Tibial nerve (tissue), 4 donors: ENCODE data around the gene LRCH4. TPM values are rescaled to one million over a fixed set of nuclear protein-coding genes. Genes with fewer than 3 reads are reported as not detected.

Source experiments
- DNase-seq, 2 donors: peaks; one replicate each; pipeline ENCODE4 v3.0.0-alpha.2; 2019; ENCODE audit warnings: low spot score in 2 of 2
- H3K27ac ChIP-seq, 4 donors: fragments of 200-600 bp; sonication (generic) in 3 of 4; one replicate each; pipeline ENCODE4 v1.5.1; 2017 to 2019; ENCODE audit warnings: mild to moderate bottlenecking in 1 of 4
- H3K27me3 ChIP-seq, 2 donors: fragments of 200-600 bp; sonication (generic) in 1 of 2; one replicate each; pipeline versions ENCODE4 v1.5.1 to v1.6.0; 2017 to 2019
- H3K36me3 ChIP-seq, 3 donors: fragments of 200-600 bp; sonication (generic); one replicate each; pipeline ENCODE4 v1.5.1; 2018 to 2019
- H3K4me1 ChIP-seq, 4 donors: fragments of 200-600 bp; sonication (generic) in 3 of 4; one replicate each; pipeline ENCODE4 v1.5.1; 2017 to 2019
- H3K4me3 ChIP-seq, 4 donors: fragments of 200-600 bp; sonication (generic) in 3 of 4; one replicate each; pipeline ENCODE4 v1.5.1; 2017 to 2019; ENCODE audit warnings: mild to moderate bottlenecking in 1 of 4, moderate library complexity in 1 of 4
- H3K9me3 ChIP-seq, 4 donors: fragments of 200-600 bp; sonication (generic) in 3 of 4; one replicate each; pipeline ENCODE4 v1.5.1; 2017 to 2019
- CTCF ChIP-seq, 5 experiments: fragments of 200-600 bp in 3 of 5; fragments of 450-650 bp in 2 of 5; sonication (generic) in 3 of 5; IDR thresholded peaks; one replicate each; pipeline ENCODE4 v1.5.1; 2016 to 2019; ENCODE audit warnings: antibody characterized with exemption in 5 of 5, mild to moderate bottlenecking in 3 of 5, moderate library complexity in 2 of 5
- EP300 ChIP-seq, 2 donors: sonication (generic); formaldehyde crosslinking; IDR thresholded peaks; one replicate each; pipeline ENCODE4 v1.6.1; 2017; ENCODE audit warnings: antibody characterized with exemption in 2 of 2, mild to moderate bottlenecking in 1 of 2
- POLR2A ChIP-seq, 2 donors: fragments of 450-650 bp; IDR thresholded peaks; one replicate each; pipeline ENCODE4 v1.6.1; 2017; ENCODE audit warnings: antibody characterized with exemption in 2 of 2, mild to moderate bottlenecking in 2 of 2, moderate library complexity in 2 of 2
- WGBS, 2 donors: methylation state at CpG; one replicate each; pipeline ENCODE4 v1.1.5; 2018; 5-methylcytosine and 5-hydroxymethylcytosine counted together
- total RNA-seq, 4 donors: library from RNA; depleted of rRNA; stranded (reverse); fragments of >200 nt; gene quantifications; one replicate each; pipeline ENCODE4 v1.1.0, GENCODE V29; 2016

Gene LRCH4
- total RNA-seq, 4 donors from 2014 or later, result 135 to 174 (median 170) TPM

GRCh38 chr7:100604976-100605911 lies 19.3 kb upstream of the LRCH4 start:
- 8 to 14% methylated on average over 49 to 56 of the region's 68 CpGs for WGBS, 2 donors

GRCh38 chr7:100604028-100604975 lies 18.4 kb upstream of the LRCH4 start:
- H3K27ac ChIP-seq, result peak overlapping the region; percentile 70 to 91 (median 86)
- peaks cover 0 to 4% (median 0%) of the 10 kb centered on the region in 3 donors for H3K36me3 ChIP-seq
- TF ChIP-seq POLR2A (IDR thresholded peaks at IDR 0.05), result peak; percentile 35 to 71
- peak; percentile 34 to 75 (median 47) for TF ChIP-seq CTCF (IDR thresholded peaks at IDR 0.05)
- TF ChIP-seq EP300 (IDR thresholded peaks at IDR 0.05), result peak in 1 of 2 donors; percentile 61
- no peaks in the 10 kb centered on the region for H3K27me3 ChIP-seq
- peaks cover 0 to 66% (median 8%) of the 10 kb centered on the region in 4 donors for H3K4me1 ChIP-seq
- no peaks in the 10 kb centered on the region for H3K9me3 ChIP-seq
- peak; percentile 50 to 57 for DNase-seq
- WGBS, 2 donors, result 1% methylated on average over 17 to 49 of the region's 70 CpGs
- peak overlapping the region; percentile 60 to 85 (median 74) for H3K4me3 ChIP-seq

More at GRCh38 chr7:100604976-100605911, 19.3 kb upstream of the LRCH4 start:
- peak overlapping the region; percentile 70 to 91 (median 86) for H3K27ac ChIP-seq
- peaks cover 0 to 58% (median 8%) of the 10 kb centered on the region in 4 donors for H3K4me1 ChIP-seq
- TF ChIP-seq EP300 (IDR thresholded peaks at IDR 0.05) (no peak), POLR2A (IDR thresholded peaks at IDR 0.05) (no peak), CTCF (IDR thresholded peaks at IDR 0.05) (no peak)
- no peaks in the 10 kb centered on the region for H3K9me3 ChIP-seq
- H3K36me3 ChIP-seq, result peaks cover 0 to 4% (median 0%) of the 10 kb centered on the region in 3 donors
- peak overlapping the region; percentile 60 to 85 (median 74) for H3K4me3 ChIP-seq
- DNase-seq, result no peak
- H3K27me3 ChIP-seq, result no peaks in the 10 kb centered on the region

GRCh38 chr7:100603726-100604027 lies 17.7 kb upstream of the LRCH4 start:
- no peak for DNase-seq
- peak overlapping the region; percentile 60 to 85 (median 74) for H3K4me3 ChIP-seq
- no peaks in the 10 kb centered on the region for H3K9me3 ChIP-seq
- H3K36me3 ChIP-seq, result peaks cover 0 to 4% (median 0%) of the 10 kb centered on the region in 3 donors
- H3K27ac ChIP-seq, result peak overlapping the region; percentile 70 to 91 (median 86)
- no peaks in the 10 kb centered on the region for H3K27me3 ChIP-seq
- WGBS, 2 donors, result 8 to 9% methylated on average over 7 to 9 of the region's 10 CpGs
- H3K4me1 ChIP-seq, result peaks cover 0 to 66% (median 8%) of the 10 kb centered on the region in 4 donors
- TF ChIP-seq CTCF (IDR thresholded peaks at IDR 0.05) (no peak), EP300 (IDR thresholded peaks at IDR 0.05) (no peak), POLR2A (IDR thresholded peaks at IDR 0.05) (no peak)

GRCh38 chr7:100602889-100603725 lies 17.2 kb upstream of the LRCH4 start:
- H3K4me1 ChIP-seq, result peaks cover 0 to 66% (median 8%) of the 10 kb centered on the region in 4 donors
- H3K27me3 ChIP-seq, result no peaks in the 10 kb centered on the region
- H3K36me3 ChIP-seq, result peaks cover 0 to 4% (median 0%) of the 10 kb centered on the region in 3 donors
- WGBS, 2 donors, result 23 to 39% methylated on average over 17 to 21 of the region's 21 CpGs
- peak overlapping the region; percentile 70 to 91 (median 86) for H3K27ac ChIP-seq
- TF ChIP-seq EP300 (IDR thresholded peaks at IDR 0.05) (peak in 1 of 2 donors; percentile 74), CTCF (IDR thresholded peaks at IDR 0.05) (no peak)
- H3K9me3 ChIP-seq, result no peaks in the 10 kb centered on the region
- H3K4me3 ChIP-seq, result peak overlapping the region; percentile 60 to 85 (median 74)
- DNase-seq, result peak; percentile 76 to 88
